Fibroblast of mammary gland (primary cell): Measurements from ENCODE around the gene REX1BD.
"Not testable (repeated sequence)": the region's sequence is repeated elsewhere in the genome, so short reads cannot be mapped to it uniquely, and the experiment has no call there.

Experiments used
- DNase-seq: peaks from one replicate; pipeline ENCODE4 v3.0.0-alpha.2; 2010; ENCODE audit warnings: low read depth
- H3K4me3 ChIP-seq: 2 replicates; pipeline ENCODE4 v1.5.1; 2011; ENCODE audit warnings: low read depth, mild to moderate bottlenecking, low read length, moderate library complexity; ENCODE audit not compliant: control insufficient read depth
- TF ChIP-seq, protein P1 (sequence below): conservative IDR thresholded peaks from 2 replicates; pipeline ENCODE4 v1.5.1; 2011; ENCODE audit warnings: low read depth, low read length, inconsistent platforms; ENCODE audit not compliant: control insufficient read depth, insufficient read depth

REX1BD gene

DNA sequence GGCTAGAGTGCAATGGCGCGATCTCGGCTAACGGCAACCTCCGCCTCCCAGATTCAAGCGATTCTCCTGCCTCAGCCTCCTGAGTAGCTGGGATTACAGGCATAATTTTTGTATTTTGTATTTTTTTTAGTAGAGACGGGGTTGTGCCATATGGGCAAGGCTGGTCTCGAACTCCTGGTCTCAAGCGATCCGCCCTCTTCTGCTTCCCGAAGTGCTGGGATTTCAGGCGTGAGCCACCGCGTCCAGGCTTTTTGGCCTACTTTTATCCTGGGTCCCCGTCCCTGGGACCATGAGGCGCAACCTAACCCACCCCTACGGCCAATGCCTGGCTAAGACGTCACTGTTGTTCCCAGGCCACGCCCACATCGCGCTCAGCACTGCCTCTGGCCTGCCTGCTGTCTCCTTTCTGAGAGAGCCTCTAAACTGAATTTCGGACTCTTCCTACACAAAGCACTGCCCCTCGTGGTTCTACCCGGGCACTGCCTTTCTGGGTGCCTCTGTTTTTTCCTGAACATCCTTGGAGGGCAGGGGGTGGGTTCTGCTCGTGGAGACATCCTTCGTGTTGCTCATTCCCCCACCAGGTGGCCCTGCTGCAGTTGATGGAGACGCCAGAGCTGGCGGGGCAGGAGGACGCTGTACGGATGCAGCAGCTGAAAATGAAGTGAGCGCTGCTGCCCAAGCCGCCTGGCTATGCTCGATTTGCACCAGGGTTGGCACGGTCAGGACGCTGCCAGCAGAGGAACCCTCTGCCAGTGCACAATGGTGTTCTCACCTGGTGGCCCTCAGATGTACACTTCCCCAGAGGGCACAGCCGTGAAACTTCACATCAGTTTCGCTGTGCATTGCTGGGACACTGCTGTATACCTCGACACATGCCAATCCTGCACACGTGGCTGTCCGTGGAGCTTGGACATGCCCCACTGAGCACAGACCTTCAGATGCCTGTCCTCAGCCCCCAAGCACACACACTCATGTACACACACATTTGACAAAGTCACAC is 2.0 kb downstream of the REX1BD start:
- peak overlapping the region; percentile 66 for H3K4me3 ChIP-seq
- DNase-seq: peak; percentile 73

GRCh38 chr19:18591735-18592385 is 3.3 kb downstream of the REX1BD start:
- TF ChIP-seq, protein P1, sequence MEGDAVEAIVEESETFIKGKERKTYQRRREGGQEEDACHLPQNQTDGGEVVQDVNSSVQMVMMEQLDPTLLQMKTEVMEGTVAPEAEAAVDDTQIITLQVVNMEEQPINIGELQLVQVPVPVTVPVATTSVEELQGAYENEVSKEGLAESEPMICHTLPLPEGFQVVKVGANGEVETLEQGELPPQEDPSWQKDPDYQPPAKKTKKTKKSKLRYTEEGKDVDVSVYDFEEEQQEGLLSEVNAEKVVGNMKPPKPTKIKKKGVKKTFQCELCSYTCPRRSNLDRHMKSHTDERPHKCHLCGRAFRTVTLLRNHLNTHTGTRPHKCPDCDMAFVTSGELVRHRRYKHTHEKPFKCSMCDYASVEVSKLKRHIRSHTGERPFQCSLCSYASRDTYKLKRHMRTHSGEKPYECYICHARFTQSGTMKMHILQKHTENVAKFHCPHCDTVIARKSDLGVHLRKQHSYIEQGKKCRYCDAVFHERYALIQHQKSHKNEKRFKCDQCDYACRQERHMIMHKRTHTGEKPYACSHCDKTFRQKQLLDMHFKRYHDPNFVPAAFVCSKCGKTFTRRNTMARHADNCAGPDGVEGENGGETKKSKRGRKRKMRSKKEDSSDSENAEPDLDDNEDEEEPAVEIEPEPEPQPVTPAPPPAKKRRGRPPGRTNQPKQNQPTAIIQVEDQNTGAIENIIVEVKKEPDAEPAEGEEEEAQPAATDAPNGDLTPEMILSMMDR: no peak
- peak; percentile 85 for DNase-seq
- no peak overlapping the region for H3K4me3 ChIP-seq

More for the DNA sequence above, 2.0 kb downstream of the REX1BD start:
- TF ChIP-seq, protein P1: peak; percentile 30

DNA sequence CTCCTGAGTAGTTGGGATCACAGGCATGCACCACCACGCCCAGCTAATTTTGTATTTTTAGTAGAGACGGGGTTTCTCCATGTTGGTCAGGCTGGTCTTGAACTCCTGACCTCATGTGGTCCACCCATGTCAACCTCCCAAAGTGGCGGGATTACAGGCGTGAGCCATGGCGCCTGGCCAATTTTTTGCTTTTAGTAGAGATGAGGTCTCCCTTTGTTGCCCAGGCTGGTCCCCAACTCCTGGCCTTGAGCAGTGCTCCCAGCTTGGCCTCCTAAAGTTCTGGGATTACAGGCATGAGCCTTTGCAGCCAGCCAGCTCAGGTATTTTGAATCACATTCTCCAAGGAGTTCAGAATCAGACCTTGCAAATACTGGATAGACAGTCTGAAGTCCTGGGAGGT is 4.1 kb downstream of the REX1BD start:
- not testable (repeated sequence) for H3K4me3 ChIP-seq, DNase-seq

GRCh38 chr19:18593367-18594095 is 4.9 kb downstream of the REX1BD start:
- DNase-seq: no peak
- TF ChIP-seq, protein P1: no peak
- peak overlapping the region; percentile 27 for H3K4me3 ChIP-seq

DNA sequence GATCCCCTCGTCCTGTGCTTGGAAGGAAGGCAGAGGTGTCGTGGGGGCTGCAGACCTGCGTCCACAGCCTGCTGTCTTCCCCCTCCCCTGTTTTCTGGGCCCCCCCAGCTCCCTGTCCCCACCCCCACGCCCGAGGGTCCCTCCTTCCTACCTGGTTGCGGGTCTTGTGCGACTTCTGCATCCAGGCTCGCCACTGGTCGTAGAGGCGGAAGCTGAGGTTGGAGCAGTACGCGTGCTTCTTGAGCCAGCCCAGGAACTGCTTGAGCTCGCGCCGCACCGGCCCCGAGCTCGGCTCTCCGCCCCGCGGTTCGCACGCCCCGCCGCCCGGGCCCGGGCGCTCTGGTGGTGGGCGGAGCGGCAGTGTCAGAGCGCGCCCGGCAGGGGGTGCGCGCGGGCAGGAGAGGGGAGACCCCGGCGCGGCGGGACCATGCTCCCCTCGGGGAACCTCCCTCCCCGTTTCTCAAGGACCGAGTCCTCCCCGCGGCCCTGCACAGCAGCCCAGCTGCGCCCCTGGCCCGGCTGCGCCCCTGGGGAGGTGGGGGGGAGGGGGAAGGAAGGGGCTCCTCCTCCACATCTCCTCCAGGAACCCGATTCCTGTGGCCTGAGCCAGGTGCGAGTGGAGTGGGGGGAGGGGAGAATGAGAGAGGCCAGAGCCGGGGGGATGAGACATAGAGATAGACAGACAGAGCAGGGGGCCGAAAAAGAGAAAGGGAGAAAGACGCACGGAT is 5.7 kb downstream of the REX1BD start:
- peak overlapping the region; percentile 27 for H3K4me3 ChIP-seq
- TF ChIP-seq, protein P1: no peak
- peak; percentile 70 for DNase-seq

DNA sequence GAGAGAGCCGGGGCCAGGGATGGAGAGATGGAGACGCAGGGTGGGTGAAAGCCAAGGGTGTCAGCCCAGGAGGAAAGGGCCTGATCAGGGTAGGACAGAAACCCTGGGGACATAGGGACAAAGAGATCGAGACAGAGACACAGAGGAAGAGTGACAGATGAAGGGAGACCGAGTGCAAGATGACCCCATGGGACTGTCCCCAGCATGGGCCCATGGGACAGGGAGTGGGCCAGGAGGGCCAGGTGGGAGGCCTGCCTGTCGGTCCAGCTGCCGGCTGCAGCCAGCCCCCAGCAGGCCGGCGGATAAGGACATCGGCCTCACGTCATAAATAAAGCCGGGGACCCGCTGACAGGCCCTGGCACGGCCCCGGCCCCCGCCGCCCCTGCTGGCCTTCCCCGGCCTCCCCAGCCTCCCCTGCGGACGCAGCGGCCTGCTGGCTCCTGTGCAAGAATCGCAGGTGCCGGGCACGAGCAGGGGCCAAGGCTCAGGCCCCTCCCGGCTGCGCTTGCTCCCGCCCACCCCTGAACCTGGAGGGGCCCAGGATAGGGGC is 6.3 kb downstream of the REX1BD start:
- TF ChIP-seq, protein P1: no peak
- peak overlapping the region; percentile 25 for H3K4me3 ChIP-seq
- no peak for DNase-seq
